IMR-90 (cell line): ENCODE results near the gene THRB. TPM values are rescaled to one million over a fixed set of nuclear protein-coding genes. Genes with fewer than 3 reads are reported as not detected.

Source experiments
- ATAC-seq: fragments of 200-7000 bp; cut with Tn5 transposase; 2 replicates; pipeline ENCODE4 v1.9.1; 2020; ENCODE audit warnings: low read depth, mild to moderate bottlenecking, moderate library complexity
- BruUV-seq: library from RNA; stranded (reverse); fragments of 400-500 nt; replicated peaks from 2 replicates; lab custom pipeline; 2021; lab: Mats Ljungman, UMichigan
- CTCF ChIA-PET: fragments of 300-600 bp; formaldehyde crosslinking; extraction: SDS; loops from one replicate; lab custom pipeline; 2021; ENCODE audit warnings: antibody characterized with exemption; lab: Yijun Ruan, JAX
- POLR2A ChIA-PET: fragments of 300-600 bp; sonication (Branson Sonifier 250); formaldehyde crosslinking; loops from one replicate; lab custom pipeline; 2022; ENCODE audit warnings: antibody characterized with exemption; ENCODE audit not compliant: unreplicated experiment; lab: Charles Lee
- DNase-seq: peaks from one replicate; pipeline ENCODE4 v3.0.0; 2013
- H2AFZ ChIP-seq: replicated peaks from 2 replicates; pipeline ENCODE3; 2013; ENCODE audit warnings: low read length, mild to moderate bottlenecking; ENCODE audit not compliant: poor library complexity
- H2AK5ac ChIP-seq: 2 replicates; pipeline ENCODE4 v1.6.1; 2013; ENCODE audit warnings: low read depth, low read length, inconsistent platforms
- H2AK9ac ChIP-seq: replicated peaks from 2 replicates; pipeline ENCODE3; 2013; ENCODE audit warnings: mild to moderate bottlenecking, low read depth, low read length, moderate library complexity; ENCODE audit not compliant: poor library complexity
- H2BK120ac ChIP-seq: 2 replicates; pipeline ENCODE4 v1.6.1; 2013; ENCODE audit warnings: low read depth, low read length, inconsistent platforms
- H2BK15ac ChIP-seq: 3 replicates; pipeline ENCODE4 v1.6.1; 2013; ENCODE audit warnings: low read depth, low read length, inconsistent platforms
- H2BK20ac ChIP-seq: 2 replicates; pipeline ENCODE4 v1.6.1; 2013; ENCODE audit warnings: low read depth, mild to moderate bottlenecking, inconsistent platforms, low read length, moderate library complexity
- H2BK5ac ChIP-seq: 2 replicates; pipeline ENCODE4 v1.6.1; 2013; ENCODE audit warnings: mild to moderate bottlenecking, low read depth, low read length, inconsistent platforms; ENCODE audit not compliant: poor library complexity, severe bottlenecking
- H3K14ac ChIP-seq: replicated peaks from 2 replicates; pipeline ENCODE4 v1.6.1; 2013; ENCODE audit warnings: low read depth, low read length, inconsistent platforms
- H3K18ac ChIP-seq: 2 replicates; pipeline ENCODE4 v1.6.1; 2013; ENCODE audit warnings: low read depth, low read length, control low read depth
- H3K23ac ChIP-seq: 2 replicates; pipeline ENCODE4 v1.6.1; 2013; ENCODE audit warnings: low read depth, low read length, inconsistent platforms
- H3K27ac ChIP-seq: 2 replicates; pipeline ENCODE4 v1.5.1; 2013; ENCODE audit warnings: mild to moderate bottlenecking, control low read depth, low read length; ENCODE audit not compliant: insufficient read depth
- H3K27me3 ChIP-seq: 2 replicates; pipeline ENCODE4 v1.6.1; 2013; ENCODE audit warnings: low read length; ENCODE audit not compliant: control insufficient read depth, insufficient read depth
- H3K36me3 ChIP-seq: 2 replicates; pipeline ENCODE4 v1.6.1; 2013; ENCODE audit warnings: low read length, mixed read lengths; ENCODE audit not compliant: control insufficient read depth, insufficient read depth
- H3K4ac ChIP-seq: 2 replicates; pipeline ENCODE4 v1.6.1; 2013; ENCODE audit warnings: low read depth, low read length, inconsistent platforms
- H3K4me1 ChIP-seq: 2 replicates; pipeline ENCODE4 v1.6.1; 2013; ENCODE audit warnings: low read length, mixed read lengths; ENCODE audit not compliant: control insufficient read depth, insufficient read depth
- H3K4me2 ChIP-seq: 2 replicates; pipeline ENCODE4 v1.6.1; 2013; ENCODE audit warnings: low read depth, mild to moderate bottlenecking, control low read depth, low read length, moderate library complexity
- H3K4me3 ChIP-seq: 2 replicates; pipeline ENCODE4 v1.5.1; 2013; ENCODE audit warnings: low read depth, mild to moderate bottlenecking, control low read depth, low read length, moderate library complexity; ENCODE audit not compliant: insufficient read depth
- H3K56ac ChIP-seq: 2 replicates; pipeline ENCODE4 v1.6.1; 2013; ENCODE audit warnings: low read length, inconsistent platforms; ENCODE audit not compliant: insufficient read depth; ENCODE audit errors: extremely low read depth
- H3K79me1 ChIP-seq, 2 experiments: 2 replicates each; pipeline ENCODE4 v1.6.1; 2013; ENCODE audit warnings: low read length in 2 of 2, inconsistent platforms in 1 of 2, low read depth in 1 of 2
- H3K9ac ChIP-seq: 2 replicates; pipeline ENCODE4 v1.6.1; 2013; ENCODE audit warnings: low read depth, low read length, control low read depth
- H3K9me1 ChIP-seq: 2 replicates; pipeline ENCODE4 v1.6.1; 2013; ENCODE audit warnings: low read length, inconsistent platforms; ENCODE audit not compliant: insufficient read depth
- H3K9me3 ChIP-seq: 2 replicates; pipeline ENCODE4 v1.6.1; 2013; ENCODE audit warnings: low read length; ENCODE audit not compliant: control insufficient read depth, insufficient read depth
- H4K20me1 ChIP-seq: 2 replicates; pipeline ENCODE4 v1.6.1; 2013; ENCODE audit warnings: low read length, inconsistent platforms; ENCODE audit not compliant: insufficient read depth
- H4K5ac ChIP-seq: 2 replicates; pipeline ENCODE4 v1.6.1; 2013; ENCODE audit warnings: mild to moderate bottlenecking, low read depth, low read length, control low read depth
- H4K8ac ChIP-seq, 2 experiments: 2 replicates each; pipeline ENCODE4 v1.6.1; 2013; ENCODE audit warnings: low read depth in 2 of 2, low read length in 2 of 2, control low read depth in 1 of 2, inconsistent platforms in 1 of 2
- H4K91ac ChIP-seq: 2 replicates; pipeline ENCODE4 v1.6.1; 2013; ENCODE audit warnings: low read depth, low read length, inconsistent platforms; ENCODE audit not compliant: insufficient read depth
- BHLHE40 ChIP-seq: fragments of 150-350 bp; IDR thresholded peaks from 2 replicates; pipeline ENCODE4 v1.6.1; 2016; ENCODE audit warnings: mild to moderate bottlenecking, low read depth, low read length
- CEBPB ChIP-seq: IDR thresholded peaks from 2 replicates; pipeline ENCODE4 v1.6.1; 2012; ENCODE audit warnings: low read depth, low read length, improper control_type of control experiment
- CHD1 ChIP-seq: IDR thresholded peaks from 2 replicates; pipeline ENCODE4 v1.6.1; 2012; ENCODE audit warnings: low read depth, low read length, improper control_type of control experiment
- FOS ChIP-seq: fragments of 150-350 bp; IDR thresholded peaks from 2 replicates; pipeline ENCODE4 v1.6.1; 2016; ENCODE audit warnings: low read depth, low read length
- MAFK ChIP-seq: IDR thresholded peaks from 2 replicates; pipeline ENCODE4 v1.6.1; 2012; ENCODE audit warnings: low read depth, low read length, improper control_type of control experiment
- MAZ ChIP-seq: IDR thresholded peaks from 2 replicates; pipeline ENCODE4 v1.6.1; 2012; ENCODE audit warnings: low read depth, mild to moderate bottlenecking, low read length, improper control_type of control experiment, moderate library complexity, borderline replicate concordance
- MXI1 ChIP-seq: IDR thresholded peaks from 2 replicates; pipeline ENCODE4 v1.6.1; 2012; ENCODE audit warnings: low read depth, mild to moderate bottlenecking, low read length, moderate library complexity, borderline replicate concordance
- NFE2L2 ChIP-seq: fragments of 150-350 bp; IDR thresholded peaks from 2 replicates; pipeline ENCODE4 v1.6.1; 2016; ENCODE audit warnings: low read depth, mild to moderate bottlenecking, low read length
- POLR2A ChIP-seq: IDR thresholded peaks from 2 replicates; pipeline ENCODE4 v1.6.1; 2012; ENCODE audit warnings: mild to moderate bottlenecking, low read depth, low read length
- RAD21 ChIP-seq: IDR thresholded peaks from 2 replicates; pipeline ENCODE4 v1.6.1; 2012; ENCODE audit warnings: low read length, improper control_type of control experiment
- RCOR1 ChIP-seq: IDR thresholded peaks from 2 replicates; pipeline ENCODE4 v1.6.1; 2012; ENCODE audit warnings: mild to moderate bottlenecking, low read length, improper control_type of control experiment; ENCODE audit not compliant: insufficient replicate concordance
- RFX5 ChIP-seq: IDR thresholded peaks from 2 replicates; pipeline ENCODE4 v1.8.0; 2012; ENCODE audit warnings: low read depth, mild to moderate bottlenecking, low read length, moderate library complexity
- SMC3 ChIP-seq: fragments of 150-350 bp; IDR thresholded peaks from 2 replicates; pipeline ENCODE4 v1.6.1; 2016; ENCODE audit warnings: low read depth, mild to moderate bottlenecking, antibody characterized with exemption, low read length, moderate library complexity
- WGBS, 2 experiments: methylation state at CpG; one replicate each; pipeline versions ENCODE4 v1.1.5 to v1.1.7; 2013; ENCODE audit warnings: missing lambda C conversion rate in 2 of 2; ENCODE audit not compliant: insufficient read length in 1 of 2; ENCODE audit errors: extremely low coverage in 2 of 2; 5-methylcytosine and 5-hydroxymethylcytosine counted together
- dilution Hi-C: fragments of 300-500 bp; cut with HindIII; formaldehyde crosslinking; loops from one replicate; pipeline ENCODE4 v1.14.3; 2018; ENCODE audit warnings: low sequenced_read_pairs; ENCODE audit not compliant: unreplicated experiment
- in situ Hi-C: fragments of 300-500 bp; cut with MboI; formaldehyde crosslinking; loops from 3 replicates; pipeline ENCODE4 v1.14.3; 2019; ENCODE audit warnings: low sequenced_read_pairs, inconsistent platforms, mixed read lengths
- intact Hi-C: fragments of 100-400 bp; cut with micrococcal nuclease; formaldehyde crosslinking; loops from 2 replicates; pipeline ENCODE4 v1.10.0; 2022
- polyA plus RNA-seq, 3 experiments: library from polyadenylated mRNA; depleted of rRNA; stranded (reverse); fragments of >200 nt; gene quantifications; 2 replicates each; pipeline ENCODE4 v1.2.3, GENCODE V29; 2012; ENCODE audit warnings: low replicate concordance in 1 of 3
- total RNA-seq: library from RNA; depleted of rRNA; stranded (reverse); fragments of >200 nt; gene quantifications from 2 replicates; pipeline ENCODE4 v1.2.3, GENCODE V29; 2012
- TF ChIP-seq, protein P1 (sequence below): fragments of 150-350 bp; IDR thresholded peaks from 2 replicates; pipeline ENCODE4 v1.6.1; 2016; ENCODE audit warnings: low read depth, mild to moderate bottlenecking, low read length, moderate library complexity, borderline replicate concordance
- TF ChIP-seq, protein P2 (sequence below): conservative IDR thresholded peaks from 2 replicates; pipeline ENCODE4 v1.5.1; 2012; ENCODE audit warnings: mild to moderate bottlenecking, low read depth, low read length, improper control_type of control experiment
- TF ChIP-seq, protein P3 (sequence below): fragments of 150-350 bp; IDR thresholded peaks from 2 replicates; pipeline ENCODE4 v1.6.1; 2017; ENCODE audit warnings: mild to moderate bottlenecking, antibody characterized with exemption, low read length, low read depth

The THRB gene
- total and polyA plus RNA-seq, 2 of the 4 experiments (the other 2 are of a cell fraction), result under 0.01 TPM; not detected in 1

DNA sequence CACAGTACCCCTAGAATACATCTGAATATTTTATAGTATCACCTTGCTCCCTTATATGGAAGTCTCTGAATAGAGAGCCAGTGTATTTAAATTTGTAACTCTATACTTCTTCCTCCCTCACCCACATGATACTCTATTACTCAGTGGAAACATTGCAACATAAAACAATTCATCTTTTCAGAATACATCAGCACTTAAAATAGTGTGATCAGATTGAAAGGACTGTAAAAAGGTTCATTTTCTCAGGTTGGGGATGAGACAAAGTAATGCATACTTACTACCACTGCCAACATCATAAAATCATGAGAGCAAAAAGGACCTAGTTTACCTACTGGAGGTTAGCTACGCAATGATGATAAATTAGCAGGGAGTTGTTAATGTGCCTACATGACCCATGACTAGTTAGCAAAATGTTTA, 13.8 kb upstream of the THRB start:
- no peaks in the 10 kb centered on the region for H4K20me1 ChIP-seq
- H2AK5ac ChIP-seq, result no peak overlapping the region
- no TSS peak for BruUV-seq
- WGBS, 2 experiments, result no CpG with 5 or more reads among the region's 1 CpG
- intact Hi-C loops, result no loop called here
- no peak overlapping the region for H3K9ac ChIP-seq
- H3K4ac ChIP-seq, result no peak overlapping the region
- H2AK9ac ChIP-seq, result no peak overlapping the region
- no peaks in the 10 kb centered on the region for H3K36me3 ChIP-seq
- no peaks in the 10 kb centered on the region for H3K9me3 ChIP-seq
- H4K8ac ChIP-seq, result no peak overlapping the region
- no peak overlapping the region for H2BK5ac ChIP-seq
- H2BK15ac ChIP-seq, result no peak overlapping the region
- H3K27ac ChIP-seq, result no peak overlapping the region
- H2BK20ac ChIP-seq, result no peak overlapping the region
- no peaks in the 10 kb centered on the region for H3K9me1 ChIP-seq
- ChIA-PET CTCF (no interaction called here), POLR2A (no interaction called here)
- no peak overlapping the region for H3K18ac ChIP-seq
- no peak overlapping the region for H3K23ac ChIP-seq
- in situ Hi-C loops, result no loop called here
- H3K27me3 ChIP-seq, result no peaks in the 10 kb centered on the region
- H3K4me1 ChIP-seq, result no peaks in the 10 kb centered on the region
- H3K56ac ChIP-seq, result no peak overlapping the region
- no peak overlapping the region for H3K4me3 ChIP-seq
- TF ChIP-seq BHLHE40 (no peak), RFX5 (no peak), FOS (no peak), RAD21 (no peak), SMC3 (no peak), MAZ (no peak), CHD1 (no peak), MAFK (no peak), NFE2L2 (no peak), POLR2A (no peak), RCOR1 (no peak), CEBPB (no peak), MXI1 (no peak)
- TF ChIP-seq, protein P1, sequence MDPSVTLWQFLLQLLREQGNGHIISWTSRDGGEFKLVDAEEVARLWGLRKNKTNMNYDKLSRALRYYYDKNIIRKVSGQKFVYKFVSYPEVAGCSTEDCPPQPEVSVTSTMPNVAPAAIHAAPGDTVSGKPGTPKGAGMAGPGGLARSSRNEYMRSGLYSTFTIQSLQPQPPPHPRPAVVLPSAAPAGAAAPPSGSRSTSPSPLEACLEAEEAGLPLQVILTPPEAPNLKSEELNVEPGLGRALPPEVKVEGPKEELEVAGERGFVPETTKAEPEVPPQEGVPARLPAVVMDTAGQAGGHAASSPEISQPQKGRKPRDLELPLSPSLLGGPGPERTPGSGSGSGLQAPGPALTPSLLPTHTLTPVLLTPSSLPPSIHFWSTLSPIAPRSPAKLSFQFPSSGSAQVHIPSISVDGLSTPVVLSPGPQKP, result no peak
- TF ChIP-seq, protein P2, sequence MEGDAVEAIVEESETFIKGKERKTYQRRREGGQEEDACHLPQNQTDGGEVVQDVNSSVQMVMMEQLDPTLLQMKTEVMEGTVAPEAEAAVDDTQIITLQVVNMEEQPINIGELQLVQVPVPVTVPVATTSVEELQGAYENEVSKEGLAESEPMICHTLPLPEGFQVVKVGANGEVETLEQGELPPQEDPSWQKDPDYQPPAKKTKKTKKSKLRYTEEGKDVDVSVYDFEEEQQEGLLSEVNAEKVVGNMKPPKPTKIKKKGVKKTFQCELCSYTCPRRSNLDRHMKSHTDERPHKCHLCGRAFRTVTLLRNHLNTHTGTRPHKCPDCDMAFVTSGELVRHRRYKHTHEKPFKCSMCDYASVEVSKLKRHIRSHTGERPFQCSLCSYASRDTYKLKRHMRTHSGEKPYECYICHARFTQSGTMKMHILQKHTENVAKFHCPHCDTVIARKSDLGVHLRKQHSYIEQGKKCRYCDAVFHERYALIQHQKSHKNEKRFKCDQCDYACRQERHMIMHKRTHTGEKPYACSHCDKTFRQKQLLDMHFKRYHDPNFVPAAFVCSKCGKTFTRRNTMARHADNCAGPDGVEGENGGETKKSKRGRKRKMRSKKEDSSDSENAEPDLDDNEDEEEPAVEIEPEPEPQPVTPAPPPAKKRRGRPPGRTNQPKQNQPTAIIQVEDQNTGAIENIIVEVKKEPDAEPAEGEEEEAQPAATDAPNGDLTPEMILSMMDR, result no peak
- TF ChIP-seq, protein P3, sequence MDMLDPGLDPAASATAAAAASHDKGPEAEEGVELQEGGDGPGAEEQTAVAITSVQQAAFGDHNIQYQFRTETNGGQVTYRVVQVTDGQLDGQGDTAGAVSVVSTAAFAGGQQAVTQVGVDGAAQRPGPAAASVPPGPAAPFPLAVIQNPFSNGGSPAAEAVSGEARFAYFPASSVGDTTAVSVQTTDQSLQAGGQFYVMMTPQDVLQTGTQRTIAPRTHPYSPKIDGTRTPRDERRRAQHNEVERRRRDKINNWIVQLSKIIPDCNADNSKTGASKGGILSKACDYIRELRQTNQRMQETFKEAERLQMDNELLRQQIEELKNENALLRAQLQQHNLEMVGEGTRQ, result no peak
- DNase-seq (no peak), ATAC-seq (no peak)
- no peak overlapping the region for H2BK120ac ChIP-seq
- no peak overlapping the region for H3K4me2 ChIP-seq
- dilution Hi-C loops, result no loop called here
- H4K5ac ChIP-seq, result no peak overlapping the region
- no peak overlapping the region for H3K14ac ChIP-seq
- no peak overlapping the region for H2AFZ ChIP-seq
- no peaks in the 10 kb centered on the region for H3K79me1 ChIP-seq
- H4K91ac ChIP-seq, result no peak overlapping the region
